GM12878 (cell line): ENCODE data around the gene ARID3A. TPM values are rescaled to one million over a fixed set of nuclear protein-coding genes. Genes with fewer than 3 reads are reported as not detected.

ENCODE experiments used
- ATF7 ChIP-seq: fragments of 450-650 bp; IDR thresholded peaks from 2 replicates; pipeline ENCODE4 v1.6.1; 2016; ENCODE audit warnings: low read depth, mild to moderate bottlenecking
- CHD1 ChIP-seq: IDR thresholded peaks from 2 replicates; pipeline ENCODE4 v1.6.1; 2012; ENCODE audit warnings: low read depth, low read length, improper control_type of control experiment
- CTCF ChIP-seq, 3 experiments: IDR thresholded peaks in 2 of 3; conservative IDR thresholded peaks in 1 of 3; 2 replicates each; pipeline ENCODE4 v1.5.1; 2011; ENCODE audit warnings: low read depth in 3 of 3, low read length in 3 of 3, mild to moderate bottlenecking in 3 of 3, control low read depth in 2 of 3, moderate library complexity in 2 of 3, inconsistent platforms in 1 of 3, mixed read lengths in 1 of 3; ENCODE audit not compliant: control insufficient read depth in 2 of 3, insufficient read depth in 1 of 3; ENCODE audit errors: extremely low read depth in 1 of 3
- CUX1 ChIP-seq: IDR thresholded peaks from 2 replicates; pipeline ENCODE4 v1.6.1; 2012; ENCODE audit warnings: improper control_type of control experiment, low read depth, low read length; ENCODE audit not compliant: insufficient replicate concordance
- EED ChIP-seq: sonication (generic); IDR thresholded peaks from 2 replicates; pipeline ENCODE4 v1.6.1; 2016; ENCODE audit warnings: antibody characterized with exemption, low read depth
- ELK1 ChIP-seq: IDR thresholded peaks from 2 replicates; pipeline ENCODE4 v1.6.1; 2012; ENCODE audit warnings: low read depth, low read length, improper control_type of control experiment
- HDGF ChIP-seq: fragments of 450-650 bp; IDR thresholded peaks from 2 replicates; pipeline ENCODE4 v1.6.1; 2016; ENCODE audit warnings: antibody characterized with exemption
- HSF1 ChIP-seq: fragments of 150-350 bp; IDR thresholded peaks from 2 replicates; pipeline ENCODE4 v1.6.1; 2014; ENCODE audit warnings: mild to moderate bottlenecking, low read depth, low read length
- IRF5 ChIP-seq: fragments of 450-650 bp; IDR thresholded peaks from 2 replicates; pipeline ENCODE4 v1.6.1; 2017; ENCODE audit warnings: borderline replicate concordance
- NFYB ChIP-seq: IDR thresholded peaks from 2 replicates; pipeline ENCODE4 v1.6.1; 2011; ENCODE audit warnings: low read depth, mild to moderate bottlenecking, low read length, improper control_type of control experiment, moderate library complexity; ENCODE audit not compliant: insufficient read depth
- NR2C2 ChIP-seq: IDR thresholded peaks from 2 replicates; pipeline ENCODE4 v1.6.1; 2011; ENCODE audit warnings: borderline replicate concordance, low read depth; ENCODE audit not compliant: control insufficient read depth, insufficient read length
- POLR2A ChIP-seq: IDR thresholded peaks from 2 replicates; pipeline ENCODE4 v1.6.1; 2011; ENCODE audit warnings: low read depth, mild to moderate bottlenecking, low read length
- RAD51 ChIP-seq: fragments of 450-650 bp; IDR thresholded peaks from 2 replicates; pipeline ENCODE4 v1.6.1; 2016; ENCODE audit warnings: moderate library complexity, mild to moderate bottlenecking, inconsistent platforms
- ZNF384 ChIP-seq: IDR thresholded peaks from 2 replicates; pipeline ENCODE4 v1.6.1; 2012; ENCODE audit warnings: low read depth, mild to moderate bottlenecking, low read length, improper control_type of control experiment, borderline replicate concordance
- polyA plus RNA-seq, 11 experiments: library from polyadenylated mRNA; depleted of rRNA in 4 of 11; unstranded in 6 of 11; stranded (reverse) in 5 of 11; fragments of >200 nt; fragmentation: Nextera tagmentation in 4 of 11; fragmentation: Illumina TruSeq in 1 of 11; extraction: Ambion mirVana in 4 of 11; extraction: Trizol in 1 of 11; gene quantifications; 1 replicate in 1 of 11; 2 replicates in 10 of 11; pipeline versions ENCODE4 v1.2.1 to v1.2.3, GENCODE V29; 2011 to 2016; ENCODE audit warnings: inconsistent platforms in 2 of 11, missing spikeins in 2 of 11, low read depth in 1 of 11
- total RNA-seq, 4 experiments: library from RNA; depleted of rRNA in 3 of 4; stranded (reverse); fragments of >200 nt in 3 of 4; fragmentation: Illumina TruSeq in 1 of 4; extraction: Trizol in 1 of 4; gene quantifications; 2 replicates each; pipeline versions ENCODE4 v1.2.1 to v1.2.3, GENCODE V29; 2013 to 2021

The ARID3A gene
- total and polyA plus RNA-seq, 10 of the 15 experiments (the other 5 are each of a cell fraction or from before 2014, with no cell fraction given): 0.76 to 70.0 (median 16.7) TPM

- TF ChIP-seq ZNF384 (no peak), CUX1 (no peak), HDGF (no peak), NR2C2 (no peak), CTCF (IDR thresholded peaks at IDR 0.05 in 2 of 3, conservative IDR thresholded peaks at IDR 0.05 in 1 of 3; ENCODE audit: control insufficient read depth in 2 of 3, extremely low read depth in 1 of 3, insufficient read depth in 1 of 3, low read depth in 3 of 3, low read length in 3 of 3) (no peak), EED (no peak), RAD51 (no peak), ATF7 (peak; percentile 91), CHD1 (no peak), ELK1 (no peak), POLR2A (peak; percentile 54; the same call in 1 of the 2 replicates), IRF5 (no peak), HSF1 (no peak), NFYB (no peak)
These were observed 70.4 kb downstream of the ARID3A start (continued) for GRCh38 chr19:996051-996838.
